HFF-Myc (cell line): ENCODE measurements around the gene NSUN4.

Source experiments
- DNase-seq: peaks from one replicate; pipeline ENCODE4 v3.0.0-alpha.2; 2011; ENCODE audit warnings: low read depth; ENCODE audit errors: extremely low read depth
- H3K4me3 ChIP-seq: replicated peaks from 2 replicates; pipeline ENCODE4 v1.5.1; 2011; ENCODE audit warnings: low read depth, mild to moderate bottlenecking, control low read depth, low read length
- TF ChIP-seq, protein P1 (sequence below): IDR thresholded peaks from 2 replicates; pipeline ENCODE4 v1.5.1; 2012; ENCODE audit warnings: mild to moderate bottlenecking, low read depth, low read length, control low read depth; ENCODE audit errors: missing control alignments

The NSUN4 gene

DNA sequence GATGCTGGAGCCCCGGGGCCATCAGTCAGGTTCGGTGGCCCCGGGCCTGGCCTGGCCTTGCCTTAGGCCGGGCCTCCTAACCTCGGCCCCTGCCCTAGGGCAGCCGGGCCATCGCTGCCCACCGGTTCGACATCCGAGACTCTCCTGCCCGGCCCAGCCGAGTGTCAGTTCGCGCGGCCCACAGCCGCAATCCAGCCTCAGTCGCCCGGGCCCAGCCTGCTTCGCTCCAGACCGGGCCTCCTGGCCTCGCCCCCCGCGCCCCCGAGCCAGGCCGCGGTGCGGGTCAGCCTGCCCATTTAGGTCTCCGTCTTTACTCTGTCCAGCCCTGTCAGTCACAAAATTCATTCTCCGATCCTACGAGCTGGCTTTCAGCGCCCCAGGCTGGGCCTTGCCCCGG is 38.0 kb upstream of the NSUN4 start:
- no peak for DNase-seq
- TF ChIP-seq, protein P1, sequence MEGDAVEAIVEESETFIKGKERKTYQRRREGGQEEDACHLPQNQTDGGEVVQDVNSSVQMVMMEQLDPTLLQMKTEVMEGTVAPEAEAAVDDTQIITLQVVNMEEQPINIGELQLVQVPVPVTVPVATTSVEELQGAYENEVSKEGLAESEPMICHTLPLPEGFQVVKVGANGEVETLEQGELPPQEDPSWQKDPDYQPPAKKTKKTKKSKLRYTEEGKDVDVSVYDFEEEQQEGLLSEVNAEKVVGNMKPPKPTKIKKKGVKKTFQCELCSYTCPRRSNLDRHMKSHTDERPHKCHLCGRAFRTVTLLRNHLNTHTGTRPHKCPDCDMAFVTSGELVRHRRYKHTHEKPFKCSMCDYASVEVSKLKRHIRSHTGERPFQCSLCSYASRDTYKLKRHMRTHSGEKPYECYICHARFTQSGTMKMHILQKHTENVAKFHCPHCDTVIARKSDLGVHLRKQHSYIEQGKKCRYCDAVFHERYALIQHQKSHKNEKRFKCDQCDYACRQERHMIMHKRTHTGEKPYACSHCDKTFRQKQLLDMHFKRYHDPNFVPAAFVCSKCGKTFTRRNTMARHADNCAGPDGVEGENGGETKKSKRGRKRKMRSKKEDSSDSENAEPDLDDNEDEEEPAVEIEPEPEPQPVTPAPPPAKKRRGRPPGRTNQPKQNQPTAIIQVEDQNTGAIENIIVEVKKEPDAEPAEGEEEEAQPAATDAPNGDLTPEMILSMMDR, result no peak
- peak overlapping the region; percentile 99 for H3K4me3 ChIP-seq

DNA sequence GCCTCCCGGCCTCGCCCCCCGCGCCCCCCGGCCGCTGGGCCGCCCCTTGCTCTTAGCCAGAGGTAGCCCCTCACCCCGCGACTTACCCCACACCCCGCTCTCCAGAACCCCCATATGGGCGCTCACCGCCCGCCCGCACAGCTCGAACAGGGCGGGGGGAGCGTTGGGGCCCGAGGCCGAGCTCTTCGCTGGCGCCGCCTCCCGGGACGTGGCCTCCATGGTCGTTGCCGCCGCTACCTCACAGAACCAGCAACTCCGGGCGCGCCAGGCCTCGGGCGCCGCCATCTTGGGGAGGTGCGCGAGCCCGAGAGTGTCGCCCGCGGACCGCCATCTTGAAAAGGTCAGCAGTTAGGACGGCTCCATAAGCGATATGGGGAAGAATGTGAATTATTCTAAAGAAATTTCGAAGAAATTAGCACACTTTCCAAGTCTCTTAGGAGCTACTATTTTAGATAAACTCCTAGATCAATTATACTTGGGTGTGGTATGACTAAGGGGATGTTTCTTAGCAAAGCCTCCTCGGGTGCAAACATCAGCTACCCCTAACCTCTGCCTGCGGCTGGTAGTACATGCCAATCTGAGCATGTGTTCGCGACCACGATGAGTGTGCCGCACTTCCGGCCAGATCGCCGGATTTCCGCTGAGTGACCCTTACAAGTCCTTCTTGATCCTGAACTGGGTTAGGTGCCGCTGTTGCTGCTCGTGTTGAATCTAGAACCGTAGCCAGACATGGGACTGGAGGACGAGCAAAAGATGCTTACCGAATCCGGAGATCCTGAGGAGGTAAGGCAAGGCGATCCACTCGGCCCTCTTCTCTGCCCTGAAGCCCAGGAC is 37.4 kb upstream of the NSUN4 start, which contains the start of the genes LRRC41 and UQCRH:
LRRC41 (minus strand) TSS at position 579 of the 834 bp plus-strand sequence; CDS start at position 285, 294 bp downstream.
UQCRH (plus strand) TSS at position 661 of the 834 bp plus-strand sequence; CDS start at position 730, 69 bp downstream.
- peak; percentile 94 for DNase-seq
- TF ChIP-seq, protein P1, result no peak
- peak within 1 kb of the TSS; percentile 99 for H3K4me3 ChIP-seq

DNA sequence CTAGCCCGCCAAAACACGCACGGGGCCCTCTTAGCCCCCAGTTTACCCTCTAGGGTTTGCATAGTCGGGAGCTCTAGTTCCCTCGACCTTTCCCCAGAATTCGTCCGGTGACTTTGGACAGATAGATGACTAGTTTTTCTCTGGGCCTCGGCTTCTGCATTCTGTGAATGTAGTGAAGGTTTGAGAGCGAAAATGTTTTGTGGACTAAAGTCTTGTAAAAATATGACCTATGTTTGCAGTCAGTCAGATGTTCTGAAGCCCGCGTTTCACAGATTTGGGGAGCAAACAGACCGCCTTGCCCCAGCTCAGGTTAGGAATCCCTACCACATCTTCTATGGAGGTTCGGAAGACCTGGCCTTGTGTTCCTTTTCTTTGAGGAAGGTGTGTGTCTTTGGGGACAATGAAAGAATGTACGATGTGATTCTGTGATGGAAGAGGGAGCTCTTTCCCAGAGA is 36.7 kb upstream of the NSUN4 start:
- peak overlapping the region; percentile 99 for H3K4me3 ChIP-seq
- TF ChIP-seq, protein P1, result no peak
- no peak for DNase-seq

DNA sequence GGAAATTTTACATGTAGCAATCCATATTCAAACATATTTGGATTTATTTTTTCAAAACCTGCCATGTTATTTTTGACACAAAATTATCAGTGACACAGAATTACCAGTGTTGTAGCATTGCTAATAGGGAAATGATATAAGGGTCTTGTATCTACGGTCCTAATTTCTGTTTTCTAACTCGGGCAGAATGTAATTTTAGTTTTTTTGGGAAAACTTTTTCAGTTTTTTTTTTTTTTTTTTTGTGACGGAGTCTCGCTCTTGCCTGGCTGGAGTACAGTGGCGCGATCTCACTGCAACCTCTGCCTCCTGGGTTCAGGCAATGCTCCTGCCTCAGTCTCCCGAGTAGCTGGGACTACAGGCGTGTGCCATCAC is 34.5 kb upstream of the NSUN4 start:
- TF ChIP-seq, protein P1, result no peak
- peak overlapping the region; percentile 99 for H3K4me3 ChIP-seq

DNA sequence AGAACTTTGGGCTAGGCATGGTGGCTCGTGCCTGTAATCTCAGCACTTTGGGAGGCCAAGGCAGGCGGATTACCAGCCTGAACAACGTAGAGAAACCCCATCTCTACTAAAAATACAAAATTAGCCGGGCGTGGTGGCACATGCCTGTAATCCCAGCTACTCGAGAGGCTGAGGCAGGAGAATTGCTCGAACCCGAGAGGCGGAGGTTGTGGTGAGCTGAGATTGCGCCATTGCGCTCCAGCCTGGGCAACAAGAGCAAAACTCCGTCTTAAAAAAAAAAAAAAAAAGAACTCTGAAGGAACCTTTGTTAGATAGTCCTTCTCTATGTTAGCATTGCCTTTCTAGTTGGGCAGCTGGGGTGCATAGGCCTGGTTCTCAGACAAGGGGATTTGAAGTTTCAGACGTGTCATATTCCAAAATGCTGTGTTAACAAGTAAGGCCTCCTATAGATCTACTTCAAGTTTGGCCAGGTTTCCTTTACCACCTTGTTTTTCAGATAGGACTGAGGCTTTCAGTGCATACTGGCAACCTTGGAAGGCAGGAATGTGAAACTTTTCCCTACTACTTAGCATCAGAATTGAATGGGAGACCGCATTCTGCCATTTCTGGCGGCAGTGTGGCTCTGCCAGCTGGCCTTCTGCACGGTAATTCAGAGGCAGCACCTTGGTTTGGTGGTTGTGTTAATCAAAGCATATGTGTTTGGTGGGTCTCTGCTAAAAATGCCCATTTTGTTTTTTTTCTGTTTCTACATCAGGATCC is 31.0 kb upstream of the NSUN4 start:
- TF ChIP-seq, protein P1, result no peak
- H3K4me3 ChIP-seq, result no peak overlapping the region
- no peak for DNase-seq

More for the DNA sequence above, 34.5 kb upstream of the NSUN4 start:
- DNase-seq, result no peak

DNA sequence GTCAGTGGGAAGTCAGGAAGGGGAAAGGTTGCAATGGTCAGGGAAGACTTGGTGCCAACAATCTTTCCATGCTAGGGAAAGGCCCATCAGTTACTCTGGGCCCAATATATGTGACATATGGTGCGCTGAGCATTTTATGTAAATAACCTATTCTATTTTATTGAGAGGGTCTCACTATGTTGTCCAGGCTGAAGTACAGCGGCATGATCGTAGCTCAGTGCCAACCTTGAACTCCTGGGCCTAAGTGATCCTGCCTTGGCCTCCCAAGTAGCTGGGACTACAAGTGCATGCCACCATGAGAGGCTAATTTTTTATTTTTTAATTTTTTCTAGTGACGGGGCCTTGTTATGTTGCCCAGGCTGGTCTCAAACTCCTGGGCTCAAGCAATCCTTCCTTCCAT is 30.3 kb upstream of the NSUN4 start:
- no peak overlapping the region for H3K4me3 ChIP-seq
- TF ChIP-seq, protein P1, result no peak
- DNase-seq, result no peak
